NCI-H526 (cell line): ENCODE data around the gene OPN1SW.

Experiments
- DNase-seq, 2 experiments: peaks; one replicate each; lab custom pipeline; 2025; lab: John Stamatoyannopoulos, UW

OPN1SW gene

GRCh38 chr7:128757203-128757602 is 18.4 kb downstream of the OPN1SW start:
- DNase-seq, result no peak

GRCh38 chr7:128755819-128756476 is 19.6 kb downstream of the OPN1SW start:
- no peak for DNase-seq

- DNase-seq, result no peak
These were observed 20.3 kb downstream of the OPN1SW start for GRCh38 chr7:128755075-128755818.

- DNase-seq, result no peak
These were observed 23.3 kb downstream of the OPN1SW start for GRCh38 chr7:128752251-128752650.

GRCh38 chr7:128747327-128748079 is 28.1 kb downstream of the OPN1SW start:
- DNase-seq, result no peak

- DNase-seq, result no peak
These were observed 29.9 kb downstream of the OPN1SW start for GRCh38 chr7:128745706-128746105.

GRCh38 chr7:128744366-128744905 is 31.2 kb downstream of the OPN1SW start:
- no peak for DNase-seq

GRCh38 chr7:128743112-128743772 is 32.4 kb downstream of the OPN1SW start:
- no peak for DNase-seq

GRCh38 chr7:128742206-128742605 is 33.4 kb downstream of the OPN1SW start:
- DNase-seq, result no peak

GRCh38 chr7:128741491-128741890 is 34.1 kb downstream of the OPN1SW start:
- no peak for DNase-seq

GRCh38 chr7:128740996-128741395 is 34.6 kb downstream of the OPN1SW start:
- DNase-seq, result no peak

- DNase-seq, result no peak
These were observed 35.5 kb downstream of the OPN1SW start for GRCh38 chr7:128739990-128740682.

- peak; percentile 95 to 99 for DNase-seq
These were observed 36.3 kb downstream of the OPN1SW start, which contains the start of gene CALU for GRCh38 chr7:128739048-128739962. CALU (plus strand) TSS chr7:128739359; CDS start chr7:128748584, 9,225 bp downstream.

- DNase-seq, result no peak
These were observed 37.0 kb downstream of the OPN1SW start for GRCh38 chr7:128738570-128739047.

- no peak for DNase-seq
These were observed 37.7 kb downstream of the OPN1SW start for GRCh38 chr7:128737867-128738385.

GRCh38 chr7:128737441-128737840 is 38.2 kb downstream of the OPN1SW start:
- no peak for DNase-seq

- DNase-seq, result no peak
These were observed 40.2 kb downstream of the OPN1SW start for GRCh38 chr7:128735436-128735835.

GRCh38 chr7:128734890-128735289 is 40.7 kb downstream of the OPN1SW start:
- no peak for DNase-seq

- DNase-seq, result no peak
These were observed 42.3 kb downstream of the OPN1SW start for GRCh38 chr7:128733278-128733645.
